Spleen (tissue), 11 donors: ENCODE data around the gene GNG7. TPM values are rescaled to one million over a fixed set of nuclear protein-coding genes. Genes with fewer than 3 reads are reported as not detected.
"Not testable (repeated sequence)": the region's sequence is repeated elsewhere in the genome, so short reads cannot be mapped to it uniquely, and the experiment has no call there.

Experiments
- DNase-seq: peaks from one replicate; pipeline ENCODE4 v3.0.0-alpha.2; 2020
- H3K27ac ChIP-seq, 8 donors: fragments of 200-600 bp; sonication (generic) in 7 of 8; 1 replicate in 4 of 8; 2 replicates in 4 of 8; pipeline versions ENCODE4 v1.5.0 to v1.8.0; 2016 to 2021; ENCODE audit warnings: inconsistent platforms in 4 of 8, mild to moderate bottlenecking in 4 of 8, moderate library complexity in 1 of 8
- H3K27me3 ChIP-seq, 7 donors: fragments of 200-600 bp; sonication (generic) in 6 of 7; replicated peaks in 1 of 7; 1 replicate in 4 of 7; 2 replicates in 3 of 7; pipeline versions ENCODE4 v1.5.0 to v1.8.0; 2016 to 2021; ENCODE audit warnings: inconsistent platforms in 3 of 7, mild to moderate bottlenecking in 1 of 7
- H3K36me3 ChIP-seq, 6 donors: fragments of 200-600 bp; sonication (generic) in 5 of 6; 1 replicate in 4 of 6; 2 replicates in 2 of 6; pipeline versions ENCODE4 v1.5.0 to v1.8.0; 2016 to 2021; ENCODE audit warnings: inconsistent platforms in 2 of 6
- H3K4me1 ChIP-seq, 6 donors: fragments of 200-600 bp; sonication (generic) in 5 of 6; 1 replicate in 3 of 6; 2 replicates in 3 of 6; pipeline versions ENCODE4 v1.5.0 to v1.8.0; 2016 to 2021; ENCODE audit warnings: inconsistent platforms in 3 of 6
- H3K4me3 ChIP-seq, 8 donors: fragments of 200-600 bp; sonication (generic) in 7 of 8; 1 replicate in 4 of 8; 2 replicates in 4 of 8; pipeline versions ENCODE4 v1.5.0 to v1.8.0; 2016 to 2021; ENCODE audit warnings: inconsistent platforms in 4 of 8, mild to moderate bottlenecking in 4 of 8, moderate library complexity in 2 of 8
- H3K9me3 ChIP-seq, 8 donors: fragments of 200-600 bp; sonication (generic) in 7 of 8; 1 replicate in 4 of 8; 2 replicates in 4 of 8; pipeline versions ENCODE4 v1.5.0 to v1.8.0; 2016 to 2021; ENCODE audit warnings: inconsistent platforms in 4 of 8
- POLR2A ChIP-seq, 3 donors: fragments of 450-650 bp; IDR thresholded peaks; one replicate each; pipeline ENCODE4 v1.5.1; 2017; ENCODE audit warnings: antibody characterized with exemption in 3 of 3, mild to moderate bottlenecking in 1 of 3
- POLR2AphosphoS5 ChIP-seq, 3 donors: sonication (generic); formaldehyde crosslinking; IDR thresholded peaks; one replicate each; pipeline ENCODE4 v1.5.1; 2017; ENCODE audit warnings: antibody characterized with exemption in 3 of 3
- WGBS, 5 donors: extraction: QIAGEN DNeasy Blood & Tissue Kit in 3 of 5; methylation state at CpG; one replicate each; pipeline versions ENCODE4 v1.1.5 to v1.1.7; 2013 to 2018; 5-methylcytosine and 5-hydroxymethylcytosine counted together
- intact Hi-C: fragments of 100-400 bp; cut with DNase I; formaldehyde crosslinking; loops from one replicate; pipeline ENCODE4 v1.15.0; 2023; ENCODE audit warnings: low total_unique reads
- polyA plus RNA-seq, 3 donors: library from polyadenylated mRNA; stranded (reverse); fragments of 200-250 nt; gene quantifications; one replicate each; pipeline ENCODE4 v1.2.1, GENCODE V29; 2013
- total RNA-seq, 7 donors: library from RNA; depleted of rRNA in 3 of 7; stranded (reverse); fragments of >200 nt in 3 of 7; fragmentation: NEBNext Ultra II Directional in 4 of 7; extraction: Animal tissue kit (Norgen Biotek cat#: 25700) in 4 of 7; gene quantifications; one replicate each; pipeline versions ENCODE4 v1.1.0 to v1.2.1, GENCODE V29; 2016 to 2021
- TF ChIP-seq, protein P1 (sequence below), 11 experiments: fragments of 200-600 bp in 7 of 11; fragments of 450-650 bp in 4 of 11; sonication (generic) in 4 of 11; IDR thresholded peaks in 8 of 11; conservative IDR thresholded peaks in 3 of 11; 1 replicate in 7 of 11; 2 replicates in 4 of 11; pipeline versions ENCODE4 v1.4.0 to v1.8.0; 2016 to 2021; ENCODE audit warnings: antibody characterized with exemption in 11 of 11, inconsistent platforms in 4 of 11, mild to moderate bottlenecking in 1 of 11
- donor health status: healthy with polysubstance abuse.
- donor health status: DM: no; HTN: no; CAD: no; lungs with moderate emphysema.
- donor health status: DM: no; HTN: no; CAD: no.
- donor health status: Bipolar disorder and iron deficiency.
- donor health status: healthy.
- donor health status: DM: no; HTN: no; CAD: no.
- donor health status: DM: yes; HTN: yes; CAD: no.

The GNG7 gene
- total and polyA plus RNA-seq, 10 donors: 17.2 to 34.6 (median 18.9) TPM

DNA sequence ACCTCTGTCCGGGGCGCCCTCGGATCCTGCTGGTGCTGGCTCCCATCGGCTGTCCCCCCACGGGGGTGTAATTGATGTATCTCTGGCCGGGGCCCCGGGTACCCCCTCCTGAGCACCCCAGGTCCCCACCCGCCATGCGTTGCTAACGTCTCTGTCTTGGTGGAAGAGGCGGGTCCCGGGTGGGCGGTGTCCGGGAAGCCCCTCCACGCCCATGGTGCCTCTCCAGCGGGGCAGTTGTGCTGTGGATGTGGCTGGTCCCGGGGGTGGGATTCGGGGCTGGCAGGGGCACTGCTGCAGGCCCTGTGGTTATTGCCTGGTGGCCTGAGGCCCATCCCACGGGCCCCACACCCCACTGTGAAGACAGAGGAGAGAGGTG, 13.8 kb upstream of the GNG7 start:
- DNase-seq: no peak
- intact Hi-C loops: no loop called here
- Histone ChIP-seq H3K4me3 (no peak overlapping the region), H3K9me3 (peaks cover 0 to 18% (median 12%) of the 10 kb centered on the region in 8 donors), H3K27me3 (peaks cover 0 to 45% (median 16%) of the 10 kb centered on the region in 7 donors), H3K4me1 (peaks cover 0 to 32% (median 19%) of the 10 kb centered on the region in 6 donors), H3K36me3 (no peaks in the 10 kb centered on the region), H3K27ac (no peak overlapping the region)
- WGBS, 5 donors: 88 to 93% (median 90%) methylated on average over 18 to 19 of the region's 19 CpGs
- TF ChIP-seq, protein P1, sequence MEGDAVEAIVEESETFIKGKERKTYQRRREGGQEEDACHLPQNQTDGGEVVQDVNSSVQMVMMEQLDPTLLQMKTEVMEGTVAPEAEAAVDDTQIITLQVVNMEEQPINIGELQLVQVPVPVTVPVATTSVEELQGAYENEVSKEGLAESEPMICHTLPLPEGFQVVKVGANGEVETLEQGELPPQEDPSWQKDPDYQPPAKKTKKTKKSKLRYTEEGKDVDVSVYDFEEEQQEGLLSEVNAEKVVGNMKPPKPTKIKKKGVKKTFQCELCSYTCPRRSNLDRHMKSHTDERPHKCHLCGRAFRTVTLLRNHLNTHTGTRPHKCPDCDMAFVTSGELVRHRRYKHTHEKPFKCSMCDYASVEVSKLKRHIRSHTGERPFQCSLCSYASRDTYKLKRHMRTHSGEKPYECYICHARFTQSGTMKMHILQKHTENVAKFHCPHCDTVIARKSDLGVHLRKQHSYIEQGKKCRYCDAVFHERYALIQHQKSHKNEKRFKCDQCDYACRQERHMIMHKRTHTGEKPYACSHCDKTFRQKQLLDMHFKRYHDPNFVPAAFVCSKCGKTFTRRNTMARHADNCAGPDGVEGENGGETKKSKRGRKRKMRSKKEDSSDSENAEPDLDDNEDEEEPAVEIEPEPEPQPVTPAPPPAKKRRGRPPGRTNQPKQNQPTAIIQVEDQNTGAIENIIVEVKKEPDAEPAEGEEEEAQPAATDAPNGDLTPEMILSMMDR (IDR thresholded peaks at IDR 0.05 in 8 of 11, conservative IDR thresholded peaks at IDR 0.05 in 3 of 11): no peak
- no peak for TF ChIP-seq POLR2AphosphoS5 (IDR thresholded peaks at IDR 0.05)

DNA sequence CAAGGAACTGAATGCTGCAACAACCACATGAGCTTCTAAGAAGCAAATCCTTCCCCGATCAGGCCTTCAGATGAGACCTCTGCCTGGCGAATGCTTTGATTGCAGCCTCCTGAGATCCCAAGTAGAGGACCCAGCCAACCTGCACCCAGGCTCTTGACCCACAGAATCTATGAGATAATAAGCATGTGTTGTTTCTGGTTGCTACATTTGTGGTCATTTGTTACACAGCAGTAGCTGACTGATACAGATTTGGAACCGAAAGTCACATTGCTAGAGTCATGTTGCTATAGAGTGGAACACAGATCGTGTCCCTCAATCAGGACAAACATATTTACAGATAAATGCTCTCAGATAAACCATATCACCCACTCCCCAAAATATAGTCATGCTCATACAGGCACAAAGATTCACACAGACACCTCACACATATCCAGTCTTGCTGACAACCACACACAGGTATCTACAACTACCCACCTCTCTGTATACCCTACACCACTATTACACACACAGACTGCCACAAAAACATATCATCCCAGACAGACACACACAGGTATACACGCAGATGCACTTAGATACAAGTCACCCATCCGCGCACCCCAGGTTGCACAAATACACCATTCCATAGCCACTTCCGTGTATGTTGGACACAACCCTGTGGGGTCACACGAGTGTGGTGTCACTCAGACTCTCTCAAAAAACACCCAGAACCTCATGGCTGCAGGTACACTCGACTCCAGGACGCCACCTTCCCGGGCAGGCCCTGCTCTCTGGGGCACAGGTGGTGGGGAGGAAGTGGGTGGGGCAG, 13.2 kb upstream of the GNG7 start:
- peaks cover 0 to 18% (median 12%) of the 10 kb centered on the region in 8 donors for H3K9me3 ChIP-seq
- DNase-seq: no peak
- intact Hi-C loops: no loop called here
- H3K36me3 ChIP-seq: no peaks in the 10 kb centered on the region
- no peak overlapping the region for H3K4me3 ChIP-seq
- H3K4me1 ChIP-seq: peaks cover 0 to 34% (median 18%) of the 10 kb centered on the region in 6 donors
- no peak overlapping the region for H3K27ac ChIP-seq
- TF ChIP-seq, protein P1 (IDR thresholded peaks at IDR 0.05 in 8 of 11, conservative IDR thresholded peaks at IDR 0.05 in 3 of 11): no peak
- peaks cover 0 to 40% (median 12%) of the 10 kb centered on the region in 7 donors for H3K27me3 ChIP-seq
- 88 to 95% (median 94%) methylated on average over 12 of the region's 12 CpGs for WGBS, 5 donors

DNA sequence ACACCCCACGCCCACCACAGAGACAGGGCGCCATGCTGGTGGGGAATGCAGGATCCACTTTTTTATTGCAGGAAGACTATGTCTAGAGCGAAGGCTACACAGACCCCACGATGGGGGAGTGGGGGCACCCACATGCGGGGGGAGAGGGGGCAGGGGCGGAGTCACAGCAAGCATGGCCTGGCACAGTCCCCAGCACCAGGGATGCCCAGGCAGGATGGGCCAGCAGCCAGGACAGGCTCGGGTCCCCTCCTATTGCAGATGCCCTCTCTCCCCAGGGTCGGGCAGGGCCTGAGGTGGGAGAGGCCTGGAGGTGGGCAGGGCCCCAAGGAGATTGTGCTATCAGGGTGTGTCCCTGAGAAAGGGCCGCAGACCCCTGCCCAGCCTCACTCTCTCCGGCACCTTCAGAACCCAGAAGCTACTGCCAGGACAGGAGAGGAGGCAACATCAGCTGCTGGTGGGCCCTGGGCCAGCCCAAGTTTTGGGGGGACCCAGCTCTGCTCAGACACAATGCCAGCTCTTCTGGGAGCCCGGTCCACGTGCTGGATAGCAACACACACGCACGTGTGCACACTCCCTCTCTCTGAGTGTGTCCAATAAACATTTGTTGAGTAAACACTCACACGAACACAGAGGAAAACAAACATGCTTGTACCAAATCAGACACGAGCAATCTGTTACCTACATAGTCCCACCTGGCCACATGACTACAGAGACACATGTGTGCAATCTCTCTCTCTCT, 12.2 kb upstream of the GNG7 start:
- TF ChIP-seq POLR2A (IDR thresholded peaks at IDR 0.05) (no peak), POLR2AphosphoS5 (IDR thresholded peaks at IDR 0.05) (no peak)
- TF ChIP-seq, protein P1 (IDR thresholded peaks at IDR 0.05 in 8 of 11, conservative IDR thresholded peaks at IDR 0.05 in 3 of 11): no peak
- Histone ChIP-seq H3K9me3 (peaks cover 0 to 18% (median 12%) of the 10 kb centered on the region in 8 donors), H3K27me3 (peaks cover 0 to 31% (median 2%) of the 10 kb centered on the region in 7 donors), H3K27ac (no peak overlapping the region), H3K4me1 (peaks cover 0 to 32% (median 12%) of the 10 kb centered on the region in 6 donors), H3K4me3 (no peak overlapping the region), H3K36me3 (no peaks in the 10 kb centered on the region)
- DNase-seq: no peak
- intact Hi-C loops: no loop called here
- 87 to 91% (median 90%) methylated on average over 14 to 16 of the region's 16 CpGs for WGBS, 5 donors

DNA sequence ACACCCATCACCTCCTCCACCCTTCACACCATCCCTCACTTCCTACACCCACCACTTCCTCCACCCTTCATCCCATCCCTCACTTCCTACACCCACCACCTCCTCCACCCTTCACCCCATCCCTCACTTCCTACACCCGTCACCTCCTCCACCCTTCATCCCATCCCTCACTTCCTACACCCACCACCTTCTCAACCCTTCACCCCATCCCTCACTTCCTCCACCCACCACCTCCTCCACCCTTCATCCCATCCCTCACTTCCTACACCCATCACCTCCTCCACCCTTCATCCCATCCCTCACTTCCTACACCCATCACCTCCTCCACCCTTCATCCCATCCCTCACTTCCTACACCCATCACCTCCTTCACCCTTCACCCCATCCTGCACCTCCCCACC, 11.6 kb upstream of the GNG7 start:
- WGBS, 5 donors: 39 to 79% (median 68%) methylated on average over 1 of the region's 1 CpG
- DNase-seq: not testable (repeated sequence)

DNA sequence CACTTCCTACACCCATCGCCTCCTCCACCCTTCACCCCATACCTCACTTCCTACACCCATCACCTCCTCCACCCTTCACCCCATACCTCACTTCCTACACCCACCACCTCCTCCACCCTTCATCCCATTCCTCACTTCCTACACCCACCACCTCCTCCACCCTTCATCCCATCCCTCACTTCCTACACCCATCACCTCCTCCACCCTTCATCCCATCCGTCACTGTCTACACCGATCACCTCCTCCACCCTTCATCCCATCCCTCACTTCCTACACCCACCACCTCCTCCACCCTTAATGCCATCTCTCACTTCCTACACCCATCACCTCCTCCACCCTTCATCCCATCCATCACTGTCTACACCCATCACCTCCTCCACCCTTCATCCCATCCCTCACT, 10.7 kb upstream of the GNG7 start:
- intact Hi-C loops, H3K27ac ChIP-seq, DNase-seq, H3K4me3 ChIP-seq, H3K36me3 ChIP-seq: not testable (repeated sequence)
- H3K4me1 ChIP-seq: peaks cover 0 to 25% (median 10%) of the 10 kb centered on the region in 6 donors
- WGBS, 5 donors: 85 to 93% (median 92%) methylated on average over 3 of the region's 3 CpGs
- H3K9me3 ChIP-seq: peaks cover 0 to 18% (median 12%) of the 10 kb centered on the region in 8 donors
- H3K27me3 ChIP-seq: peaks cover 0 to 16% (median 0%) of the 10 kb centered on the region in 7 donors

More for the DNA sequence above, 11.6 kb upstream of the GNG7 start:
- Histone ChIP-seq H3K9me3 (peaks cover 0 to 18% (median 12%) of the 10 kb centered on the region in 8 donors), H3K4me1 (peaks cover 0 to 30% (median 10%) of the 10 kb centered on the region in 6 donors), H3K27me3 (peaks cover 0 to 25% (median 0%) of the 10 kb centered on the region in 7 donors)
- H3K4me3 ChIP-seq, intact Hi-C loops, H3K27ac ChIP-seq, H3K36me3 ChIP-seq: not testable (repeated sequence)
